Natural killer cell (primary cell): ENCODE measurements around the gene AGL. TPM values are rescaled to one million over a fixed set of nuclear protein-coding genes. Genes with fewer than 3 reads are reported as not detected.
A peak's percentile ranks its signal among the peaks of the same experiment; 100 is the strongest.

Experiments
- ATAC-seq, 3 donors: fragments of 150-1000 bp in 2 of 3; fragments of 200-7000 bp in 1 of 3; cut with Tn5 transposase; 1 replicate in 1 of 3; 2 replicates in 2 of 3; pipeline ENCODE4 v1.10.0; 2021; ENCODE audit warnings: mild to moderate bottlenecking in 2 of 3, moderate library complexity in 2 of 3
- DNase-seq, 2 donors: peaks; one replicate each; pipeline versions ENCODE4 v3.0.0 to v3.0.0-alpha.2; 2013 to 2021; ENCODE audit warnings: mixed read lengths in 1 of 2
- H3K27ac ChIP-seq: one replicate; pipeline ENCODE4 v1.5.1; 2013; ENCODE audit warnings: mild to moderate bottlenecking, low read length
- H3K27me3 ChIP-seq: one replicate; pipeline ENCODE4 v1.6.1; 2013; ENCODE audit warnings: low read length; ENCODE audit not compliant: control insufficient read depth, insufficient read depth
- H3K36me3 ChIP-seq: one replicate; pipeline ENCODE4 v1.6.1; 2013; ENCODE audit warnings: low read length; ENCODE audit not compliant: control insufficient read depth, insufficient read depth
- H3K4me1 ChIP-seq: one replicate; pipeline ENCODE4 v1.6.1; 2013; ENCODE audit warnings: low read length; ENCODE audit not compliant: control insufficient read depth, insufficient read depth
- H3K4me3 ChIP-seq: one replicate; pipeline ENCODE4 v1.5.1; 2013; ENCODE audit warnings: low read length
- H3K9me3 ChIP-seq: one replicate; pipeline ENCODE4 v1.6.1; 2013; ENCODE audit warnings: low read length; ENCODE audit not compliant: control insufficient read depth, insufficient read depth
- H3K27ac Mint-ChIP-seq, 2 donors: one replicate each; pipeline ENCODE4 v1.8.0; 2022; ENCODE audit warnings: mild to moderate bottlenecking in 2 of 2, mixed read lengths in 2 of 2, moderate library complexity in 1 of 2
- H3K27me3 Mint-ChIP-seq, 2 donors: one replicate each; pipeline ENCODE4 v1.8.0; 2022; ENCODE audit warnings: low read depth in 2 of 2, mixed read lengths in 2 of 2
- H3K36me3 Mint-ChIP-seq: one replicate; pipeline ENCODE4 v1.8.0; 2022; ENCODE audit warnings: mixed read lengths
- H3K4me1 Mint-ChIP-seq, 2 donors: one replicate each; pipeline ENCODE4 v1.8.0; 2022; ENCODE audit warnings: mixed read lengths in 2 of 2
- H3K4me3 Mint-ChIP-seq: one replicate; pipeline ENCODE4 v1.8.0; 2022; ENCODE audit warnings: mild to moderate bottlenecking, moderate library complexity, mixed read lengths
- H3K9me3 Mint-ChIP-seq, 2 donors: one replicate each; pipeline ENCODE4 v1.8.0; 2022; ENCODE audit warnings: mixed read lengths in 2 of 2
- WGBS: methylation state at CpG from one replicate; pipeline ENCODE4 v1.1.7; 2013; ENCODE audit warnings: missing lambda C conversion rate; ENCODE audit not compliant: insufficient coverage; 5-methylcytosine and 5-hydroxymethylcytosine counted together
- intact Hi-C: fragments of 100-400 bp; cut with micrococcal nuclease; formaldehyde crosslinking; loops from one replicate; pipeline ENCODE4 v1.14.2; 2022
- total RNA-seq, 4 donors: library from RNA; stranded (reverse); fragments of 120-200 nt in 1 of 4; gene quantifications; one replicate each; pipeline versions ENCODE4 v1.2.3 to v1.2.4, GENCODE V29; 2013 to 2022
- TF ChIP-seq, protein P1 (sequence below): fragments of 200-600 bp; IDR thresholded peaks from one replicate; pipeline ENCODE4 v1.8.0; 2022; ENCODE audit warnings: antibody characterized with exemption

Gene AGL
- total RNA-seq, 3 donors from 2014 or later (not counting 1 experiment from before 2014, with no cell fraction given), result 13.5 to 19.4 (median 15.3) TPM

DNA sequence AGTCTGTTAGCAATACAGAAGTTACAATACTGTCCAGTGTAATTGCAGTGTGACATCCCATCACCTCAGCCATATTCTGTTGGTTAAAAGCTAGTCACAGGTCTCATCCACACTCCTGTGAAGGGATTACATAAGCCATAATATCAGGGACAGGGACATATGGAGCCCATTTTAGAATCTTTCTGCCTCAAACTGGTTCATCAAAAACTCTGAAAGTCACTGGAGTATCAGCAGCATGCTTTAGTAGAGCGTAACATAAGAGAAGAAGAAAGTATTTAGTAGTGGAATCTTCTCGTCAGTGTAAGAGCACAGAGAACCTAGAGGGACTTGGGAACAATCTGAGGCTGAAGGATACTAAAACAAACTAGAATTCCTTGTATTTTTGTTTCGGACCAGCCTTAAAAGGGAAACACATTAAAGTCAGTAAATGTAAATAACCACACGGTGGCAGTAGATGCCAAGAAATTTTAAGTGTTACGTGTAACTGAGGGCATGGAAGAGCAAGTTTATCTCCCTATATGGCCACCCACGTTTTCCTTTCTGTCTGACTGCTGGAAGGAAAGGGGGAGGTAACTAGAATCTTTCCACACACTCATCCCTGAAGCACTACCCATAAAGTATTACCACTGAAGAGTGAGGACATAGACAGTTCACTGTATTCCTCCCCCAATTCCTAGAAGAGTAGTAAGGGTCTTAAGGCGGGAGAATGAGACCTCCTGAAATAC, 41.6 kb upstream of the AGL start:
- DNase-seq, result peak in 1 of 2 donors; percentile 82
- Histone ChIP-seq H3K4me3 (no peak overlapping the region), H3K4me1 (no peaks in the 10 kb centered on the region), H3K9me3 (no peaks in the 10 kb centered on the region), H3K27me3 (no peaks in the 10 kb centered on the region), H3K27ac (no peak overlapping the region), H3K36me3 (no peaks in the 10 kb centered on the region)
- 56% methylated on average over 3 of the region's 7 CpGs for WGBS
- H3K36me3 Mint-ChIP-seq, result no peaks in the 10 kb centered on the region
- H3K4me1 Mint-ChIP-seq, result no peaks in the 10 kb centered on the region
- H3K27me3 Mint-ChIP-seq, result peaks cover 7 to 8% of the 10 kb centered on the region in 2 donors
- no peak overlapping the region for H3K27ac Mint-ChIP-seq
- no peak overlapping the region for H3K4me3 Mint-ChIP-seq
- ATAC-seq, result peak; percentile 78 to 90 (median 88)
- intact Hi-C loops, result loop anchor here (1.0 to 2.0 kb wide), 4 partner anchors 226 to 1060 kb away; partner anchors contain the start of gene TRMT13
- no peaks in the 10 kb centered on the region for H3K9me3 Mint-ChIP-seq
- TF ChIP-seq, protein P1, sequence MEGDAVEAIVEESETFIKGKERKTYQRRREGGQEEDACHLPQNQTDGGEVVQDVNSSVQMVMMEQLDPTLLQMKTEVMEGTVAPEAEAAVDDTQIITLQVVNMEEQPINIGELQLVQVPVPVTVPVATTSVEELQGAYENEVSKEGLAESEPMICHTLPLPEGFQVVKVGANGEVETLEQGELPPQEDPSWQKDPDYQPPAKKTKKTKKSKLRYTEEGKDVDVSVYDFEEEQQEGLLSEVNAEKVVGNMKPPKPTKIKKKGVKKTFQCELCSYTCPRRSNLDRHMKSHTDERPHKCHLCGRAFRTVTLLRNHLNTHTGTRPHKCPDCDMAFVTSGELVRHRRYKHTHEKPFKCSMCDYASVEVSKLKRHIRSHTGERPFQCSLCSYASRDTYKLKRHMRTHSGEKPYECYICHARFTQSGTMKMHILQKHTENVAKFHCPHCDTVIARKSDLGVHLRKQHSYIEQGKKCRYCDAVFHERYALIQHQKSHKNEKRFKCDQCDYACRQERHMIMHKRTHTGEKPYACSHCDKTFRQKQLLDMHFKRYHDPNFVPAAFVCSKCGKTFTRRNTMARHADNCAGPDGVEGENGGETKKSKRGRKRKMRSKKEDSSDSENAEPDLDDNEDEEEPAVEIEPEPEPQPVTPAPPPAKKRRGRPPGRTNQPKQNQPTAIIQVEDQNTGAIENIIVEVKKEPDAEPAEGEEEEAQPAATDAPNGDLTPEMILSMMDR, result peak; percentile 84

DNA sequence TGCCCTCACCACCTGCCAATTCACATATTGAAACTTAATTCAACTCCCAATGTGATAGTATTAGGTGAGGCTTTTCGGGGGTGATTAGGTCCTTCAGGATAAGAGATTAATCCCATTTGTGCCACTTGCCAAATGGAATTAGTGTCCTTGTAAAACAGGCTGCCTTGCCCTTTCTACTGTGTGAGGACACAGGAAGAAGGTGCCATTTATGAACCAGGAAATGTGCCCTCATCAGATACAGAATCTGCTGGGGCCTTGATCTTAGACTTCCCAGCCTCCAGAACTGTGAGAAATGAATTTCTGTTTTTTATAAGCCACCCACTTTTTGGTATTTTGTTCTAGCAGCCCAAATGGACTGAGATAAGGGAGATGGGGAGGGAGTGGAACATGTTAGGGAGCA, 39.1 kb upstream of the AGL start:
- no peak overlapping the region for H3K4me3 ChIP-seq

DNA sequence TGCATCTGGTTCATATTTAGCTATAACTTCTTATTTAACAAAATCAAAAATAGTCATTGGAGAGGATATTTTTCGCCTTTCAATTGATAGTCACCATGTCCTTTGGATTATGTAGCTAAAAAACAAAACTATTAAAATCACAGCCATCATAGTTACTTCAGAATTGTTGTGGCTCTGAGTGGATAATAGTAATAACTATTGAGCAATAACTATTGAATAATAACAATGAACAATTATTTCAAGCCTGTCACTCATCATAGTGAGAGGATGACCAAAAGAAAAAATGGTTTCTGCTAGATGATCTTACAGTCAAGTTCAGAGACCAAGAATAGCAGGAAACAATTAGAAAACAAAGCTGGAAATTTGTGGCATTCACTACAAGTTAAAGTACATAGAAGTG, 38.4 kb upstream of the AGL start:
- Mint-ChIP-seq H3K9me3 (no peaks in the 10 kb centered on the region), H3K27me3 (peaks cover 14 to 19% of the 10 kb centered on the region in 2 donors), H3K4me3 (no peak overlapping the region), H3K36me3 (no peaks in the 10 kb centered on the region), H3K4me1 (no peaks in the 10 kb centered on the region), H3K27ac (no peak overlapping the region)
- H3K27me3 ChIP-seq, result no peaks in the 10 kb centered on the region
- H3K9me3 ChIP-seq, result no peaks in the 10 kb centered on the region
- intact Hi-C loops, result no loop called here
- H3K4me3 ChIP-seq, result no peak overlapping the region
- H3K27ac ChIP-seq, result no peak overlapping the region
- no peak for ATAC-seq
- DNase-seq, result no peak
- TF ChIP-seq, protein P1, result no peak
- H3K36me3 ChIP-seq, result no peaks in the 10 kb centered on the region
- WGBS, result no CpG with 5 or more reads among the region's 1 CpG
- H3K4me1 ChIP-seq, result no peaks in the 10 kb centered on the region

More for the DNA sequence above, 39.1 kb upstream of the AGL start:
- no peak for ATAC-seq
- H3K36me3 Mint-ChIP-seq, result no peaks in the 10 kb centered on the region
- Histone ChIP-seq H3K9me3 (no peaks in the 10 kb centered on the region), H3K27ac (no peak overlapping the region), H3K36me3 (no peaks in the 10 kb centered on the region), H3K4me1 (no peaks in the 10 kb centered on the region), H3K27me3 (no peaks in the 10 kb centered on the region)
- DNase-seq, result no peak
- TF ChIP-seq, protein P1, result no peak
- no peaks in the 10 kb centered on the region for H3K4me1 Mint-ChIP-seq
- no peaks in the 10 kb centered on the region for H3K9me3 Mint-ChIP-seq
- H3K27me3 Mint-ChIP-seq, result peaks cover 14 to 19% of the 10 kb centered on the region in 2 donors
- no peak overlapping the region for H3K27ac Mint-ChIP-seq
- intact Hi-C loops, result no loop called here
- H3K4me3 Mint-ChIP-seq, result no peak overlapping the region
- no CpG with 5 or more reads among the region's 1 CpG for WGBS
